Measurements from ENCODE around the gene TSPAN9.
A peak's percentile ranks its signal among the peaks of the same experiment; 100 is the strongest.

Gene TSPAN9

GRCh38 chr12:3204730-3205531 lies 127.8 kb downstream of the TSPAN9 start:
- no peak for TF ChIP-seq CTCF (IDR thresholded peaks at IDR 0.05)
- Mint-ChIP-seq H3K4me3 (peak overlapping the region; percentile 40), H3K4me1 (peaks cover 76% of the 10 kb centered on the region), H3K27ac (no peak overlapping the region), H3K9me3 (no peaks in the 10 kb centered on the region), H3K36me3 (ENCODE audit: low read depth) (no peaks in the 10 kb centered on the region), H3K27me3 (ENCODE audit: low read depth, poor library complexity) (peaks cover 17% of the 10 kb centered on the region)
- DNase-seq: no peak

- no peak for TF ChIP-seq CTCF (IDR thresholded peaks at IDR 0.05)
- H3K27ac Mint-ChIP-seq: no peak overlapping the region
- H3K4me1 Mint-ChIP-seq: peaks cover 73% of the 10 kb centered on the region
These were observed 128.8 kb downstream of the TSPAN9 start for GRCh38 chr12:3205742-3206519.

GRCh38 chr12:3206536-3207072 lies 129.4 kb downstream of the TSPAN9 start:
- no peak overlapping the region for H3K4me3 Mint-ChIP-seq
- H3K4me1 Mint-ChIP-seq: peaks cover 67% of the 10 kb centered on the region
- peaks cover 11% of the 10 kb centered on the region for H3K27me3 Mint-ChIP-seq (ENCODE audit: low read depth, poor library complexity)
- TF ChIP-seq CTCF (IDR thresholded peaks at IDR 0.05): no peak
- no peak for DNase-seq
- H3K36me3 Mint-ChIP-seq (ENCODE audit: low read depth): no peaks in the 10 kb centered on the region
- H3K27ac Mint-ChIP-seq: peak overlapping the region; percentile 28
- no peaks in the 10 kb centered on the region for H3K9me3 Mint-ChIP-seq

More at GRCh38 chr12:3205742-3206519, 128.8 kb downstream of the TSPAN9 start:
- DNase-seq: no peak
- no peaks in the 10 kb centered on the region for H3K36me3 Mint-ChIP-seq (ENCODE audit: low read depth)
- H3K27me3 Mint-ChIP-seq (ENCODE audit: low read depth, poor library complexity): peaks cover 15% of the 10 kb centered on the region
- H3K4me3 Mint-ChIP-seq: no peak overlapping the region
- no peaks in the 10 kb centered on the region for H3K9me3 Mint-ChIP-seq

- TF ChIP-seq CTCF (IDR thresholded peaks at IDR 0.05): no peak
- DNase-seq: no peak
- no peaks in the 10 kb centered on the region for H3K36me3 Mint-ChIP-seq (ENCODE audit: low read depth)
- H3K4me3 Mint-ChIP-seq: no peak overlapping the region
- H3K9me3 Mint-ChIP-seq: no peaks in the 10 kb centered on the region
- H3K27me3 Mint-ChIP-seq (ENCODE audit: low read depth, poor library complexity): peaks cover 9% of the 10 kb centered on the region
- peaks cover 61% of the 10 kb centered on the region for H3K4me1 Mint-ChIP-seq
- H3K27ac Mint-ChIP-seq: no peak overlapping the region
These were observed 130.0 kb downstream of the TSPAN9 start for GRCh38 chr12:3207175-3207574.

GRCh38 chr12:3207858-3208257 lies 130.7 kb downstream of the TSPAN9 start:
- Mint-ChIP-seq H3K36me3 (ENCODE audit: low read depth) (no peaks in the 10 kb centered on the region), H3K27me3 (ENCODE audit: low read depth, poor library complexity) (peaks cover 5% of the 10 kb centered on the region), H3K27ac (no peak overlapping the region), H3K4me3 (no peak overlapping the region), H3K9me3 (no peaks in the 10 kb centered on the region), H3K4me1 (peaks cover 59% of the 10 kb centered on the region)
- peak; percentile 29 for TF ChIP-seq CTCF (IDR thresholded peaks at IDR 0.05)
- no peak for DNase-seq
